Prostate gland (tissue), 2 donors: ENCODE data around the gene AMPH.

Source experiments
- POLR2A ChIP-seq: fragments of 450-650 bp; IDR thresholded peaks from one replicate; pipeline ENCODE4 v1.6.1; 2016; ENCODE audit warnings: antibody characterized with exemption, mild to moderate bottlenecking
- POLR2AphosphoS5 ChIP-seq: sonication (generic); formaldehyde crosslinking; IDR thresholded peaks from one replicate; pipeline ENCODE4 v1.6.1; 2017; ENCODE audit warnings: antibody characterized with exemption
- TF ChIP-seq, protein P1 (sequence below), 4 experiments: fragments of 200-600 bp in 2 of 4; fragments of 450-650 bp in 2 of 4; sonication (generic) in 2 of 4; IDR thresholded peaks; 1 replicate in 3 of 4; 2 replicates in 1 of 4; pipeline ENCODE4 v1.5.1; 2016 to 2019; ENCODE audit warnings: antibody characterized with exemption in 4 of 4, mild to moderate bottlenecking in 2 of 4, moderate library complexity in 2 of 4

DNA sequence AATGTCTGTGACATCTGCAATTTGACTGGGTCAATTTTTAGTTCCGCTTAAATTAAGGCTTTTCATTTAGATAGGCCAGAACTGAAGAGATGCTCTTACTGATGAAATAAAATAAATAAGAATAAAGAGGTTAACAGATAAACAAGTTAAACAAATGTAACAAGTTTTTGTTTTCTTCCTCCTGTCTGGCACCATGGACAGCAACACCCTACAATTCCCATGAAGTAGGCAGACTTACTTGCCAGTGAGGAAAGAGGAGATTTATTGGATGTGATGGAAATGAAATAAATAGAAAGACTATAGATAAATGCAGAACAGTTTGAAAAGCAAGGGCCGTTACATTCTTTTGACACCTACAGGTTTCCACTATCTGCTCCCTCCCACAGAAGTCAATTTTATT, 118.5 kb downstream of the AMPH start:
- no peak for TF ChIP-seq POLR2A
- TF ChIP-seq, protein P1, sequence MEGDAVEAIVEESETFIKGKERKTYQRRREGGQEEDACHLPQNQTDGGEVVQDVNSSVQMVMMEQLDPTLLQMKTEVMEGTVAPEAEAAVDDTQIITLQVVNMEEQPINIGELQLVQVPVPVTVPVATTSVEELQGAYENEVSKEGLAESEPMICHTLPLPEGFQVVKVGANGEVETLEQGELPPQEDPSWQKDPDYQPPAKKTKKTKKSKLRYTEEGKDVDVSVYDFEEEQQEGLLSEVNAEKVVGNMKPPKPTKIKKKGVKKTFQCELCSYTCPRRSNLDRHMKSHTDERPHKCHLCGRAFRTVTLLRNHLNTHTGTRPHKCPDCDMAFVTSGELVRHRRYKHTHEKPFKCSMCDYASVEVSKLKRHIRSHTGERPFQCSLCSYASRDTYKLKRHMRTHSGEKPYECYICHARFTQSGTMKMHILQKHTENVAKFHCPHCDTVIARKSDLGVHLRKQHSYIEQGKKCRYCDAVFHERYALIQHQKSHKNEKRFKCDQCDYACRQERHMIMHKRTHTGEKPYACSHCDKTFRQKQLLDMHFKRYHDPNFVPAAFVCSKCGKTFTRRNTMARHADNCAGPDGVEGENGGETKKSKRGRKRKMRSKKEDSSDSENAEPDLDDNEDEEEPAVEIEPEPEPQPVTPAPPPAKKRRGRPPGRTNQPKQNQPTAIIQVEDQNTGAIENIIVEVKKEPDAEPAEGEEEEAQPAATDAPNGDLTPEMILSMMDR (IDR thresholded peaks at IDR 0.05) = no peak
- no peak for TF ChIP-seq POLR2AphosphoS5
